SK-N-MC (cell line): ENCODE results near the gene FBXO44.

Experiments used
- EZH2 ChIP-seq: fragments of 200-600 bp; sonication (generic); IDR thresholded peaks from one replicate; pipeline ENCODE4 v1.6.1; 2017; ENCODE audit warnings: antibody characterized with exemption
- POLR2AphosphoS5 ChIP-seq: IDR thresholded peaks from 2 replicates; pipeline ENCODE4 v1.6.1; 2012; ENCODE audit warnings: mild to moderate bottlenecking, low read depth, low read length, borderline replicate concordance

- no peak for TF ChIP-seq EZH2
- no peak for TF ChIP-seq POLR2AphosphoS5
Measured at GRCh38 chr1:11645270-11645669, 9.4 kb upstream of the FBXO44 start.
